Caco-2 (cell line): ENCODE data around the gene VPS13D. TPM values are rescaled to one million over a fixed set of nuclear protein-coding genes. Genes with fewer than 3 reads are reported as not detected.

Source experiments
- BruUV-seq: library from RNA; stranded (reverse); fragments of 400-500 nt; replicated peaks from 2 replicates; lab custom pipeline; 2021; lab: Mats Ljungman, UMichigan
- CTCF ChIA-PET: fragments of 300-600 bp; sonication (Branson Sonifier 250); formaldehyde crosslinking; loops from one replicate; lab custom pipeline; 2022; ENCODE audit warnings: antibody characterized with exemption; lab: Charles Lee
- POLR2A ChIA-PET: fragments of 300-600 bp; sonication (Branson Sonifier 250); formaldehyde crosslinking; loops from one replicate; lab custom pipeline; 2022; ENCODE audit warnings: antibody characterized with exemption; lab: Charles Lee
- DNase-seq, 2 experiments: peaks; one replicate each; pipeline versions ENCODE4 v3.0.0 to v3.0.0-alpha.2; 2020 to 2022
- H3K27me3 ChIP-seq: replicated peaks from 2 replicates; pipeline ENCODE4 v1.6.0; 2011; ENCODE audit warnings: low read length; ENCODE audit not compliant: control insufficient read depth, insufficient read depth
- H3K36me3 ChIP-seq: 2 replicates; pipeline ENCODE4 v1.5.1; 2011; ENCODE audit warnings: low read length; ENCODE audit not compliant: control insufficient read depth, insufficient read depth
- H3K4me1 ChIP-seq: fragments of 250-450 bp; sonication (Bioruptor Pico); 2 replicates; pipeline ENCODE4 v1.5.1; 2020; ENCODE audit warnings: mild to moderate bottlenecking
- H3K4me3 ChIP-seq: 2 replicates; pipeline ENCODE4 v1.5.1; 2011; ENCODE audit warnings: low read depth, mild to moderate bottlenecking, control low read depth, low read length
- H3K9me3 ChIP-seq: fragments of 250-450 bp; sonication (Bioruptor Pico); 2 replicates; pipeline ENCODE4 v1.5.1; 2020; ENCODE audit warnings: mild to moderate bottlenecking, moderate library complexity
- H3K27ac Mint-ChIP-seq: one replicate; pipeline ENCODE4 v1.8.0; 2022; ENCODE audit warnings: mixed read lengths; ENCODE audit not compliant: unreplicated experiment
- H3K27me3 Mint-ChIP-seq: one replicate; pipeline ENCODE4 v1.8.0; 2022; ENCODE audit warnings: mixed read lengths; ENCODE audit not compliant: insufficient read depth, unreplicated experiment
- H3K36me3 Mint-ChIP-seq: one replicate; pipeline ENCODE4 v1.8.0; 2022; ENCODE audit warnings: mild to moderate bottlenecking, mixed read lengths; ENCODE audit not compliant: insufficient read depth, unreplicated experiment
- H3K4me1 Mint-ChIP-seq: one replicate; pipeline ENCODE4 v1.8.0; 2022; ENCODE audit warnings: low read depth, mixed read lengths; ENCODE audit not compliant: unreplicated experiment
- H3K4me3 Mint-ChIP-seq: one replicate; pipeline ENCODE4 v1.8.0; 2022; ENCODE audit warnings: mild to moderate bottlenecking, moderate library complexity, mixed read lengths; ENCODE audit not compliant: unreplicated experiment
- H3K9me3 Mint-ChIP-seq: one replicate; pipeline ENCODE4 v1.8.0; 2022; ENCODE audit warnings: mixed read lengths; ENCODE audit not compliant: unreplicated experiment
- CTCF ChIP-seq, 2 experiments: fragments of 200-600 bp in 1 of 2; IDR thresholded peaks; 1 replicate in 1 of 2; 2 replicates in 1 of 2; pipeline versions ENCODE4 v1.5.1 to v1.8.0; 2011 to 2022; ENCODE audit warnings: antibody characterized with exemption in 1 of 2, control low read depth in 1 of 2, inconsistent platforms in 1 of 2, low read depth in 1 of 2, low read length in 1 of 2, mild to moderate bottlenecking in 1 of 2, moderate library complexity in 1 of 2; ENCODE audit not compliant: insufficient read depth in 1 of 2, severe bottlenecking in 1 of 2, unreplicated experiment in 1 of 2
- intact Hi-C: fragments of 100-400 bp; cut with micrococcal nuclease; formaldehyde crosslinking; loops from one replicate; pipeline ENCODE4 v1.10.0; 2022; ENCODE audit not compliant: unreplicated experiment
- total RNA-seq: library from RNA; stranded (reverse); gene quantifications from 2 replicates; pipeline ENCODE4 v1.2.3, GENCODE V29; 2022

The VPS13D gene
- total RNA-seq, 1 experiment from 2014 or later = 25.6 TPM

- Histone ChIP-seq H3K36me3 (no peaks in the 10 kb centered on the region), H3K9me3 (peaks cover 7% of the 10 kb centered on the region; the same call in 1 of the 2 replicates), H3K4me3 (no peak overlapping the region), H3K4me1 (peaks cover 27% of the 10 kb centered on the region), H3K27me3 (no peaks in the 10 kb centered on the region)
- peaks cover 24% of the 10 kb centered on the region for H3K9me3 Mint-ChIP-seq
- H3K4me3 Mint-ChIP-seq = no peak overlapping the region
- no peaks in the 10 kb centered on the region for H3K36me3 Mint-ChIP-seq
- BruUV-seq = no TSS peak
- no peak for DNase-seq
- ChIA-PET CTCF (no interaction called here), POLR2A (no interaction called here)
- intact Hi-C loops = no loop called here
- H3K4me1 Mint-ChIP-seq = peaks cover 19% of the 10 kb centered on the region
- H3K27me3 Mint-ChIP-seq = no peaks in the 10 kb centered on the region
- H3K27ac Mint-ChIP-seq = no peak overlapping the region
- no peak for TF ChIP-seq CTCF (IDR thresholded peaks at IDR 0.05; ENCODE audit: insufficient read depth in 1 of 2, low read depth in 1 of 2, low read length in 1 of 2, severe bottlenecking in 1 of 2, unreplicated experiment in 1 of 2)
Observed at GRCh38 chr1:12532405-12533315, 302.8 kb downstream of the VPS13D start.

- no peak overlapping the region for H3K4me3 ChIP-seq
- H3K36me3 Mint-ChIP-seq = no peaks in the 10 kb centered on the region
- intact Hi-C loops = no loop called here
- peaks cover 24% of the 10 kb centered on the region for H3K9me3 Mint-ChIP-seq
- H3K27me3 Mint-ChIP-seq = no peaks in the 10 kb centered on the region
- no peaks in the 10 kb centered on the region for H3K4me1 Mint-ChIP-seq
- POLR2A ChIA-PET = no interaction called here
- H3K4me3 Mint-ChIP-seq = no peak overlapping the region
- no peaks in the 10 kb centered on the region for H3K27me3 ChIP-seq
- CTCF ChIA-PET = no interaction called here
- BruUV-seq = no TSS peak
- no peaks in the 10 kb centered on the region for H3K36me3 ChIP-seq
- H3K27ac Mint-ChIP-seq = no peak overlapping the region
- H3K4me1 ChIP-seq = no peaks in the 10 kb centered on the region
- DNase-seq = no peak
- H3K9me3 ChIP-seq = peaks cover 7% of the 10 kb centered on the region; the same call in 1 of the 2 replicates
- no peak for TF ChIP-seq CTCF (IDR thresholded peaks at IDR 0.05; ENCODE audit: insufficient read depth in 1 of 2, low read depth in 1 of 2, low read length in 1 of 2, severe bottlenecking in 1 of 2, unreplicated experiment in 1 of 2)
Observed at GRCh38 chr1:12536023-12536639, 306.3 kb downstream of the VPS13D start.

- H3K27ac Mint-ChIP-seq = no peak overlapping the region
- CTCF ChIA-PET = no interaction called here
Observed at GRCh38 chr1:12537294-12537693, 307.5 kb downstream of the VPS13D start.

More at GRCh38 chr1:12537294-12537693, 307.5 kb downstream of the VPS13D start:
- Histone ChIP-seq H3K4me1 (no peaks in the 10 kb centered on the region), H3K27me3 (no peaks in the 10 kb centered on the region), H3K36me3 (no peaks in the 10 kb centered on the region), H3K9me3 (peaks cover 7% of the 10 kb centered on the region; the same call in 1 of the 2 replicates), H3K4me3 (no peak overlapping the region)
- no peak for DNase-seq
- no TSS peak for BruUV-seq
- no peaks in the 10 kb centered on the region for H3K4me1 Mint-ChIP-seq
- TF ChIP-seq CTCF (IDR thresholded peaks at IDR 0.05; ENCODE audit: insufficient read depth in 1 of 2, low read depth in 1 of 2, low read length in 1 of 2, severe bottlenecking in 1 of 2, unreplicated experiment in 1 of 2) = no peak
- POLR2A ChIA-PET = no interaction called here
- no peaks in the 10 kb centered on the region for H3K27me3 Mint-ChIP-seq
- no peaks in the 10 kb centered on the region for H3K36me3 Mint-ChIP-seq
- intact Hi-C loops = no loop called here
- H3K4me3 Mint-ChIP-seq = no peak overlapping the region
- H3K9me3 Mint-ChIP-seq = peaks cover 24% of the 10 kb centered on the region
